Suprapubic skin (tissue), 4 donors: ENCODE measurements around the gene PCNP. TPM values are rescaled to one million over a fixed set of nuclear protein-coding genes. Genes with fewer than 3 reads are reported as not detected.
A peak's percentile ranks its signal among the peaks of the same experiment; 100 is the strongest.

ENCODE experiments used
- DNase-seq, 2 donors: peaks; one replicate each; pipeline ENCODE4 v3.0.0-alpha.2; 2019; ENCODE audit warnings: low spot score in 2 of 2
- H3K27ac ChIP-seq: fragments of 200-600 bp; sonication (generic); one replicate; pipeline ENCODE4 v1.5.1; 2019
- H3K27me3 ChIP-seq: fragments of 200-600 bp; sonication (generic); one replicate; pipeline ENCODE4 v1.5.1; 2019
- H3K36me3 ChIP-seq: fragments of 200-600 bp; sonication (generic); one replicate; pipeline ENCODE4 v1.5.1; 2019
- H3K4me1 ChIP-seq: fragments of 200-600 bp; sonication (generic); one replicate; pipeline ENCODE4 v1.5.1; 2019
- H3K4me3 ChIP-seq: fragments of 200-600 bp; sonication (generic); one replicate; pipeline ENCODE4 v1.5.1; 2019; ENCODE audit warnings: mild to moderate bottlenecking
- H3K9me3 ChIP-seq: fragments of 200-600 bp; sonication (generic); one replicate; pipeline ENCODE4 v1.5.1; 2019
- CTCF ChIP-seq, 2 donors: fragments of 200-600 bp in 1 of 2; fragments of 450-650 bp in 1 of 2; sonication (generic) in 1 of 2; IDR thresholded peaks; one replicate each; pipeline ENCODE4 v1.5.1; 2016 to 2019; ENCODE audit warnings: antibody characterized with exemption in 2 of 2, mild to moderate bottlenecking in 1 of 2, moderate library complexity in 1 of 2
- EP300 ChIP-seq: sonication (generic); formaldehyde crosslinking; IDR thresholded peaks from one replicate; pipeline ENCODE4 v1.6.1; 2017; ENCODE audit warnings: antibody characterized with exemption
- POLR2A ChIP-seq, 2 donors: fragments of 450-650 bp; IDR thresholded peaks; one replicate each; pipeline ENCODE4 v1.6.1; 2017; ENCODE audit warnings: antibody characterized with exemption in 2 of 2, mild to moderate bottlenecking in 2 of 2, moderate library complexity in 2 of 2
- POLR2AphosphoS5 ChIP-seq, 3 donors: sonication (generic); formaldehyde crosslinking; IDR thresholded peaks; one replicate each; pipeline ENCODE4 v1.6.1; 2017; ENCODE audit warnings: antibody characterized with exemption in 3 of 3
- WGBS: methylation state at CpG from one replicate; pipeline ENCODE4 v1.1.5; 2018; 5-methylcytosine and 5-hydroxymethylcytosine counted together
- total RNA-seq, 4 donors: library from RNA; depleted of rRNA; stranded (reverse); fragments of >200 nt; gene quantifications; one replicate each; pipeline ENCODE4 v1.1.0, GENCODE V29; 2016

The PCNP gene
- total RNA-seq, 4 donors from 2014 or later, result 53.8 to 133 (median 72.6) TPM

GRCh38 chr3:101556064-101556463 is 17.9 kb upstream of the PCNP start:
- DNase-seq, result no peak
- WGBS, result 44% methylated on average over 3 of the region's 3 CpGs

GRCh38 chr3:101561630-101562328 is 12.2 kb upstream of the PCNP start, which contains the start of gene TRMT10C:
Gene TRMT10C, plus strand, starts transcription at chr3:101561868. Its CDS starts 2,914 bp downstream, at chr3:101564782.
- H3K27ac ChIP-seq, result peak within 1 kb of the TSS; percentile 87
- WGBS, result under 1% methylated on average over 34 of the region's 35 CpGs

More at GRCh38 chr3:101556064-101556463, 17.9 kb upstream of the PCNP start:
- Histone ChIP-seq H3K4me1 (no peaks in the 10 kb centered on the region), H3K9me3 (no peaks in the 10 kb centered on the region), H3K36me3 (no peaks in the 10 kb centered on the region), H3K27ac (no peak overlapping the region), H3K27me3 (peaks cover 29% of the 10 kb centered on the region), H3K4me3 (no peak overlapping the region)
- TF ChIP-seq EP300, result no peak
- no peak for TF ChIP-seq CTCF (IDR thresholded peaks at IDR 0.05)
- TF ChIP-seq POLR2A (IDR thresholded peaks at IDR 0.05), result no peak
- no peak for TF ChIP-seq POLR2AphosphoS5 (IDR thresholded peaks at IDR 0.05)

GRCh38 chr3:101567528-101568317 is 6.3 kb upstream of the PCNP start:
- no peak for TF ChIP-seq CTCF (IDR thresholded peaks at IDR 0.05)
- TF ChIP-seq POLR2A (IDR thresholded peaks at IDR 0.05), result no peak
- TF ChIP-seq EP300, result no peak
- TF ChIP-seq POLR2AphosphoS5 (IDR thresholded peaks at IDR 0.05), result no peak
- WGBS, result 86% methylated on average over 6 of the region's 6 CpGs
- H3K36me3 ChIP-seq, result peaks cover 31% of the 10 kb centered on the region

More at GRCh38 chr3:101561630-101562328, 12.2 kb upstream of the PCNP start, which contains the start of gene TRMT10C:
- Histone ChIP-seq H3K36me3 (peaks cover 23% of the 10 kb centered on the region), H3K9me3 (no peaks in the 10 kb centered on the region), H3K4me1 (peaks cover 11% of the 10 kb centered on the region), H3K27me3 (peaks cover 15% of the 10 kb centered on the region), H3K4me3 (peak within 1 kb of the TSS; percentile 72)
- TF ChIP-seq POLR2AphosphoS5 (IDR thresholded peaks at IDR 0.05) (peak; percentile 77 to 88 (median 79)), POLR2A (IDR thresholded peaks at IDR 0.05) (peak; percentile 71 to 90), EP300 (no peak)
- DNase-seq, result peak; percentile 95

GRCh38 chr3:101571028-101571895 is 2.7 kb upstream of the PCNP start:
- TF ChIP-seq CTCF (IDR thresholded peaks at IDR 0.05) (no peak), POLR2AphosphoS5 (IDR thresholded peaks at IDR 0.05) (no peak), POLR2A (IDR thresholded peaks at IDR 0.05) (no peak), EP300 (no peak)
- Histone ChIP-seq H3K9me3 (no peaks in the 10 kb centered on the region), H3K27ac (no peak overlapping the region), H3K4me1 (peaks cover 24% of the 10 kb centered on the region), H3K27me3 (no peaks in the 10 kb centered on the region), H3K4me3 (no peak overlapping the region), H3K36me3 (peaks cover 13% of the 10 kb centered on the region)
- WGBS, result 74% methylated on average over 9 of the region's 9 CpGs
- no peak for DNase-seq

More at GRCh38 chr3:101567528-101568317, 6.3 kb upstream of the PCNP start:
- H3K27me3 ChIP-seq, result no peaks in the 10 kb centered on the region
- H3K9me3 ChIP-seq, result no peaks in the 10 kb centered on the region
- no peak overlapping the region for H3K27ac ChIP-seq
- peaks cover 8% of the 10 kb centered on the region for H3K4me1 ChIP-seq
- no peak overlapping the region for H3K4me3 ChIP-seq
- no peak for DNase-seq

- H3K4me1 ChIP-seq, result peaks cover 48% of the 10 kb centered on the region
- 1% methylated on average over 19 of the region's 41 CpGs for WGBS
Measured at GRCh38 chr3:101574388-101575112, 570 bp downstream of the PCNP start.

More at GRCh38 chr3:101574388-101575112, 570 bp downstream of the PCNP start:
- TF ChIP-seq EP300 (no peak), CTCF (IDR thresholded peaks at IDR 0.05) (no peak), POLR2AphosphoS5 (IDR thresholded peaks at IDR 0.05) (no peak), POLR2A (IDR thresholded peaks at IDR 0.05) (no peak)
- Histone ChIP-seq H3K27ac (peak overlapping the region; percentile 98), H3K27me3 (no peaks in the 10 kb centered on the region), H3K4me3 (peak overlapping the region; percentile 78), H3K9me3 (no peaks in the 10 kb centered on the region), H3K36me3 (peaks cover 10% of the 10 kb centered on the region)
- DNase-seq, result peak; percentile 73 to 80
